NCI-H2107 (cell line): ENCODE data around the gene P2RX4.
"Not testable (repeated sequence)": the region's sequence is repeated elsewhere in the genome, so short reads cannot be mapped to it uniquely, and the experiment has no call there.

Experiments used
- DNase-seq: peaks from one replicate; lab custom pipeline; 2025; lab: John Stamatoyannopoulos, UW

P2RX4 gene

GRCh38 chr12:121209624-121210572 is at the start of gene P2RX4:
P2RX4 (plus strand) TSS chr12:121210129; CDS start chr12:121210165, 36 bp downstream.
- DNase-seq = peak; percentile 75

GRCh38 chr12:121162384-121162783 is 47.5 kb upstream of the P2RX4 start:
- DNase-seq = no peak

- no peak for DNase-seq
These were observed 46.9 kb upstream of the P2RX4 start for GRCh38 chr12:121162985-121163384.

- DNase-seq = not testable (repeated sequence)
These were observed 45.1 kb upstream of the P2RX4 start for GRCh38 chr12:121164839-121165238.

GRCh38 chr12:121165316-121165715 is 44.6 kb upstream of the P2RX4 start:
- no peak for DNase-seq

GRCh38 chr12:121166356-121166755 is 43.6 kb upstream of the P2RX4 start:
- DNase-seq = no peak

GRCh38 chr12:121167232-121167820 is 42.6 kb upstream of the P2RX4 start:
- no peak for DNase-seq

GRCh38 chr12:121167951-121168350 is 42.0 kb upstream of the P2RX4 start:
- no peak for DNase-seq

GRCh38 chr12:121170151-121170550 is 39.8 kb upstream of the P2RX4 start:
- no peak for DNase-seq

GRCh38 chr12:121170611-121171260 is 39.2 kb upstream of the P2RX4 start:
- no peak for DNase-seq

- no peak for DNase-seq
These were observed 37.8 kb upstream of the P2RX4 start for GRCh38 chr12:121172145-121172544.

GRCh38 chr12:121175383-121176119 is 34.4 kb upstream of the P2RX4 start:
- no peak for DNase-seq

- DNase-seq = no peak
These were observed 33.0 kb upstream of the P2RX4 start for GRCh38 chr12:121176826-121177529.

GRCh38 chr12:121181181-121181580 is 28.7 kb upstream of the P2RX4 start:
- DNase-seq = no peak

GRCh38 chr12:121182222-121182893 is 27.6 kb upstream of the P2RX4 start:
- DNase-seq = no peak

GRCh38 chr12:121184425-121184824 is 25.5 kb upstream of the P2RX4 start:
- DNase-seq = peak; percentile 63

GRCh38 chr12:121184984-121185889 is 24.7 kb upstream of the P2RX4 start:
- no peak for DNase-seq

- no peak for DNase-seq
These were observed 23.1 kb upstream of the P2RX4 start for GRCh38 chr12:121186826-121187225.

GRCh38 chr12:121187501-121187900 is 22.4 kb upstream of the P2RX4 start:
- no peak for DNase-seq

GRCh38 chr12:121188227-121188626 is 21.7 kb upstream of the P2RX4 start:
- no peak for DNase-seq
